Endothelial cell (in vitro differentiated cells): ENCODE results near the gene GET3. TPM values are rescaled to one million over a fixed set of nuclear protein-coding genes. Genes with fewer than 3 reads are reported as not detected.
A peak's percentile ranks its signal among the peaks of the same experiment; 100 is the strongest.
"Not testable (repeated sequence)": the region's sequence is repeated elsewhere in the genome, so short reads cannot be mapped to it uniquely, and the experiment has no call there.

Source experiments
- DNase-seq: peaks from one replicate; pipeline ENCODE4 v3.0.0; 2021; ENCODE audit warnings: low spot score
- H3K27ac Mint-ChIP-seq: one replicate; pipeline ENCODE4 v1.8.0; 2021; ENCODE audit warnings: mixed read lengths, inconsistent platforms; ENCODE audit not compliant: unreplicated experiment
- H3K27me3 Mint-ChIP-seq: one replicate; pipeline ENCODE4 v1.8.0; 2021; ENCODE audit warnings: mild to moderate bottlenecking, moderate library complexity, mixed read lengths, inconsistent platforms; ENCODE audit not compliant: unreplicated experiment
- H3K36me3 Mint-ChIP-seq: one replicate; pipeline ENCODE4 v1.8.0; 2021; ENCODE audit warnings: mild to moderate bottlenecking, low read depth, mixed read lengths, inconsistent platforms; ENCODE audit not compliant: unreplicated experiment
- H3K4me1 Mint-ChIP-seq: one replicate; pipeline ENCODE4 v1.8.0; 2021; ENCODE audit warnings: mild to moderate bottlenecking, mixed read lengths, inconsistent platforms; ENCODE audit not compliant: unreplicated experiment
- H3K4me3 Mint-ChIP-seq: one replicate; pipeline ENCODE4 v1.8.0; 2021; ENCODE audit warnings: mild to moderate bottlenecking, mixed read lengths, inconsistent platforms; ENCODE audit not compliant: unreplicated experiment
- H3K9me3 Mint-ChIP-seq: one replicate; pipeline ENCODE4 v1.8.0; 2021; ENCODE audit warnings: mixed read lengths, inconsistent platforms; ENCODE audit not compliant: unreplicated experiment
- CTCF ChIP-seq: fragments of 200-600 bp; sonication (generic); IDR thresholded peaks from one replicate; pipeline ENCODE4 v1.5.0; 2021; ENCODE audit warnings: antibody characterized with exemption; ENCODE audit not compliant: unreplicated experiment
- total RNA-seq: library from RNA; stranded (reverse); fragmentation: NEBNext Ultra II Directional; extraction: Animal tissue kit (Norgen Biotek cat#: 25700); gene quantifications from one replicate; pipeline ENCODE4 v1.2.1, GENCODE V29; 2021; ENCODE audit not compliant: unreplicated experiment

GET3 gene
- total RNA-seq, 1 donor from 2014 or later, result 77.9 TPM

DNA sequence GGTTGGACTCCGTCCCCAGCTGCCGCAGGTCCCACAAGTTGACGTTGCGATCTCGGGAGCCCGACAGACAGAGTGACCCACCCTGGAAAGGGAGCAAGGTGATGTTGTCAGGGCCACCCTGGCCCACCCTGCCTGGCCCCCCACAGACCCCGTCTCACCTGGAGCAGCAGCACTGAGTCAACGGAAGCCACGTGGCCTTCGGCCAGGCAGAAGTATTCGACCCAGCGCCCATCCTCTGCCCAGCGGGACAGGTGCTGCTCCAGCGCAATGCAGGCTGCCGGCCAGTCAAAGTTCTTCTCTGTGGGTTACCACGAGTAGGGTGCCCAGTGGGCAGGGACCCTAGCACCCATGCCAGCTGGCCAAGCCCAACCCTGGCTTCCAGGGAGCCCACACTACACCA, 42.7 kb upstream of the GET3 start:
- DNase-seq, result no peak
- Mint-ChIP-seq H3K36me3 (peaks cover 10% of the 10 kb centered on the region), H3K27ac (no peak overlapping the region), H3K4me1 (peaks cover 3% of the 10 kb centered on the region), H3K27me3 (peaks cover 8% of the 10 kb centered on the region), H3K4me3 (no peak overlapping the region), H3K9me3 (no peaks in the 10 kb centered on the region)
- no peak for TF ChIP-seq CTCF

GRCh38 chr19:12695096-12695495, 42.2 kb upstream of the GET3 start:
- no peak overlapping the region for H3K27ac Mint-ChIP-seq
- DNase-seq, result no peak
- H3K27me3 Mint-ChIP-seq, result peaks cover 8% of the 10 kb centered on the region
- peaks cover 10% of the 10 kb centered on the region for H3K36me3 Mint-ChIP-seq
- TF ChIP-seq CTCF, result no peak
- H3K4me1 Mint-ChIP-seq, result peaks cover 3% of the 10 kb centered on the region
- H3K4me3 Mint-ChIP-seq, result no peak overlapping the region
- H3K9me3 Mint-ChIP-seq, result no peaks in the 10 kb centered on the region

DNA sequence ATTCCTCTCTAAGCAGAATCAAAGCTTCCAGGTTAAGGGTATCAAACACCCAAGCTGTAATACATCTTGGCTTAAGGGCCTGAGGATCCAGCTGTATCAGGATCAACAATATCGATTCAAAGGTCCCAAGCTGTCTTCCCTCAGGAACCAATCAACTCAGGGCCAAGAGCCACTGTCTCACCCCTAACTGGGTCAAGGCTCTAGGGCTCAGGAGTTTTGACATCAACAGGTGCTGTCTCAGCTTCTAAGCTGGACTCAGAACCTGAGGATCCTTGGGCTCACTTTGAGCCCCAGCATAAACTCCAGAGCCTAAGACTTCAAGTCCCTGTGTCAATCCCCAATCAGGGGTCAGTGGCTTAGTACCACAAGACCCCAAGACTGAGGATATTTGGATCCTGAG, 41.8 kb upstream of the GET3 start:
- H3K27ac Mint-ChIP-seq, result no peak overlapping the region
- H3K4me1 Mint-ChIP-seq, result peaks cover 3% of the 10 kb centered on the region
- H3K9me3 Mint-ChIP-seq, result no peaks in the 10 kb centered on the region
- TF ChIP-seq CTCF, result no peak
- no peak for DNase-seq
- peaks cover 8% of the 10 kb centered on the region for H3K27me3 Mint-ChIP-seq
- peak overlapping the region; percentile 69 for H3K4me3 Mint-ChIP-seq
- H3K36me3 Mint-ChIP-seq, result peaks cover 10% of the 10 kb centered on the region

DNA sequence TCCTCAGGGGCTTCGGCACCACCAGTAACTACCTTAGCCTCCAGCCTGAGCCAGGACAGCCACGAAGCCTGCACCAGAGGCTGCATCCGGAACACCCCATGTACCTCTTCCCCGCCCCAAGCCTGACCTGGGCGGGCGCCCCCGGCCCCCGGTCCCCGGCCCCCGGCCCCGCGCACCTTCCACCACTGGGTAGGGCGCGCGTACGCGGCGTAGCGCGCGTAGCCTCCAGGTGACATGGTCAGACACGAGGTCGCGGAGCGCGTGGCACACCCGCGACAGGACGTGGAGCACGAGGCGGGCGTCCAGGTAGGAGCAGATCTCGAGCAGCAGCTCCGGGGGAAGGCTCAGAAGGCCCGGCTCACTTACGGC, 41.3 kb upstream of the GET3 start:
- Mint-ChIP-seq H3K36me3 (peaks cover 13% of the 10 kb centered on the region), H3K9me3 (no peaks in the 10 kb centered on the region), H3K4me1 (peaks cover 3% of the 10 kb centered on the region), H3K27ac (no peak overlapping the region), H3K4me3 (peak overlapping the region; percentile 89), H3K27me3 (peaks cover 8% of the 10 kb centered on the region)
- no peak for TF ChIP-seq CTCF
- DNase-seq, result no peak

DNA sequence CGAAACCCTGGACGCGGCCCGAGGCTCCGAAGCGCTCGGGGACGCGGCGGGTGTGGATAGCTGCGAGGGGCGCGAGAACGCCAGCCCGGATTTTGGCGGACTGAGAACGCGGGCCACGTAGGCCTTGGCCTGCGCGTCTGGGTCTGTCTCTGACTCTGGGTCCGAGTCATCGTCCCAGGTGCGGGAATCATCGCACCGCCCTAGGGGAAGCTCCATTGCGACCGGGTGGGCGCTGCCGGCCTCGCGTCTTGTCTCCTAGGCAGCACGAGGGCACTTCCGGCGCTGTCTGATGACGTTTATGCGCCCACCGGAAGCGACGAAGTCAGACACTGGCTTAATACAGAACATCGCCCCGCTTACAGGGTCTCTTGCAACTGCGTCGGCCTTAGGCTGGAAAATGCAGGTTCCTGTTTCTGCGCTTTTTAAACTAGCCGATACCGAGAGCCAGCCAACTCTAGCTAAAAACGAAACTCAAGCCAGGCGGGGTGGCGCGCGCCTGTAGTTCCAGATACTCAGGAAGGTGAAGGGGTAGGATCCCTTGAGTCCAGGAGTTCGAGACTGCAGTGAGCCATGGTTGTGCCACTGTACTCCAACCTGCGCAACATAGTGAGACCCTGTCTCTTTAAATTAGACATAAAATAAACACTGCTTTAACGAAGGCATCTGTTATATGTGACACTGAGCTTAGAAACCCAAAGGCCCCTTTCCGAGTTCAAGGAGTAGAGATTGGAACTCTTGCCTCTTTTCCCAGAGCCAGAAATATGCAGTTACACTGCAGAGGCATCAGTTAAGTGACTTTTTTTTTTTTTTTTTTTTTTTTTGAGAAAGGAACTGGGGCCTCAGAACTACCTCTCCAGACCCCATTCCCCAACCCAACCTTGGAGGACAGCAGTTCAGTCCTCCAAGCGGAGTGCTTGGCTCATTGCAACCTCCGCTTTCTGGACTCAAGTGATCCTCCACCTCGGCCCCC, 40.6 kb upstream of the GET3 start, which contains the start of gene FBXW9:
Gene FBXW9, minus strand, starts transcription at position 266 of the 970 bp plus-strand sequence. Its CDS starts 50 bp downstream, at position 216.
- Mint-ChIP-seq H3K27me3 (peaks cover 8% of the 10 kb centered on the region), H3K36me3 (peaks cover 13% of the 10 kb centered on the region), H3K9me3 (no peaks in the 10 kb centered on the region), H3K27ac (peak within 1 kb of the TSS; percentile 72), H3K4me3 (peak within 1 kb of the TSS; percentile 89), H3K4me1 (peaks cover 3% of the 10 kb centered on the region)
- DNase-seq, result peak; percentile 94
- TF ChIP-seq CTCF, result no peak

DNA sequence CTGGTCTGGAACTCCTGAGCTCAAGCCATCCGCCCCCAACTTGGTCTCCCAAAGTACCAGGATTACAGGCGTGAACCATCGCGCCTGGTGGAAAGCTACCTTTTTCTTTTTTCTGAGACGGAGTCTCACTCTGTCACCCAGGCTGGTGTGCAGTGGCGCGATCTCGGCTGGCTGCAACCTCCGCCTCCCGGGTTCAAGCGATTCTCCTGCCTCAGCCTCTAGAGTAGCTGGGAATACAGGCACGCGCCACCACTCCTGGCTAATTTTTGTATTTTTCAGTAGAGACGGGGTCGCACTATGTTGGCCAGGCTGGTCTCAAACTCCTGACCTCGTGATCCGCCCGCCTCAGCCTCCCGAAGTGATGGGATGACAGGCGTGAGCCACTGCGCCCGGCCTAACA, 39.9 kb upstream of the GET3 start:
- H3K36me3 Mint-ChIP-seq, result peaks cover 17% of the 10 kb centered on the region
- not testable (repeated sequence) for H3K27ac Mint-ChIP-seq, H3K4me1 Mint-ChIP-seq, H3K27me3 Mint-ChIP-seq, H3K4me3 Mint-ChIP-seq, DNase-seq, H3K9me3 Mint-ChIP-seq
